ENCODE data around the gene KMT2B. TPM values are rescaled to one million over a fixed set of nuclear protein-coding genes. Genes with fewer than 3 reads are reported as not detected.
"Not testable (repeated sequence)": the region's sequence is repeated elsewhere in the genome, so short reads cannot be mapped to it uniquely, and the experiment has no call there.

KMT2B gene
- total RNA-seq, 1 donor from 2014 or later: 3.0 TPM

- no peak for DNase-seq
Observed at GRCh38 chr19:35756377-35757230, 38.8 kb downstream of the KMT2B start, which contains the start of gene HSPB6. HSPB6 (minus strand) TSS chr19:35757029; CDS start chr19:35757008, 21 bp downstream.

- peak; percentile 48 for DNase-seq
Observed at GRCh38 chr19:35757231-35757748, 39.5 kb downstream of the KMT2B start.

- peak; percentile 97 for DNase-seq
Observed at GRCh38 chr19:35757749-35758608, 40.2 kb downstream of the KMT2B start, which contains the start of gene PROSER3. PROSER3 (plus strand) TSS chr19:35758176; CDS start chr19:35758216, 40 bp downstream.

GRCh38 chr19:35759697-35760096 lies 41.9 kb downstream of the KMT2B start:
- no peak for DNase-seq

- DNase-seq: no peak
Observed at GRCh38 chr19:35760711-35761349, 43.0 kb downstream of the KMT2B start.

GRCh38 chr19:35764432-35765315 lies 46.9 kb downstream of the KMT2B start:
- DNase-seq: no peak

- DNase-seq: no peak
Observed at GRCh38 chr19:35766571-35767104, 48.8 kb downstream of the KMT2B start.

- no peak for DNase-seq
Observed at GRCh38 chr19:35767288-35768081, 49.7 kb downstream of the KMT2B start.

GRCh38 chr19:35768082-35768421 lies 50.2 kb downstream of the KMT2B start:
- DNase-seq: no peak

GRCh38 chr19:35772362-35772761 lies 54.6 kb downstream of the KMT2B start:
- DNase-seq: not testable (repeated sequence)

GRCh38 chr19:35773020-35773806 lies 55.4 kb downstream of the KMT2B start:
- no peak for DNase-seq

GRCh38 chr19:35774274-35775045 lies 56.7 kb downstream of the KMT2B start:
- DNase-seq: no peak

GRCh38 chr19:35775046-35775297 lies 57.2 kb downstream of the KMT2B start:
- no peak for DNase-seq

GRCh38 chr19:35775298-35776101 lies 57.7 kb downstream of the KMT2B start, which contains the start of gene ARHGAP33:
ARHGAP33 (plus strand) TSS chr19:35775564; CDS start chr19:35775659, 95 bp downstream.
- DNase-seq: peak; percentile 97

- DNase-seq: no peak
Observed at GRCh38 chr19:35776102-35776788, 58.4 kb downstream of the KMT2B start.

GRCh38 chr19:35777086-35777841 lies 59.5 kb downstream of the KMT2B start:
- DNase-seq: no peak

All from occipital lobe (tissue), 2 donors.